Measurements from ENCODE around the gene PHOX2A.
"Not testable (repeated sequence)": the region's sequence is repeated elsewhere in the genome, so short reads cannot be mapped to it uniquely, and the experiment has no call there.

Gene PHOX2A

DNA sequence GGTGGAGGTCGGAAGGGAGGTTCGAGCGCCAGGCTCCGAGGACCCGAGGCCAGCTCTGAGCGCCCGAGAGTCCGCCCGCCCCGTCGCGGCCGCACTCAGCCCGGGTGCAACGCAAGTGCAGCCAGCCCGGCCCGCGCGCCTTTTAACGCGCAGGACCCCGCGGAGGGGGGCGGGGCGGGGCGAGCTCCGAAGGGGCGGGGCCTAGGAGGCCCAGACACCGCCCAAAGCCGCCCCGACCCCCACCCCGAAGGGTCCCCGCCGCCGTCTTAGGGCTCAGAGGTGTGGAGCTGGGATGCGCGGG, at the start of gene PHOX2A:
Gene PHOX2A, minus strand, starts transcription at position 117 of the 301 bp plus-strand sequence. CDS start 172 bp downstream, outside the sequence.
- no peak for DNase-seq (ENCODE audit: low read depth, low spot score)

DNA sequence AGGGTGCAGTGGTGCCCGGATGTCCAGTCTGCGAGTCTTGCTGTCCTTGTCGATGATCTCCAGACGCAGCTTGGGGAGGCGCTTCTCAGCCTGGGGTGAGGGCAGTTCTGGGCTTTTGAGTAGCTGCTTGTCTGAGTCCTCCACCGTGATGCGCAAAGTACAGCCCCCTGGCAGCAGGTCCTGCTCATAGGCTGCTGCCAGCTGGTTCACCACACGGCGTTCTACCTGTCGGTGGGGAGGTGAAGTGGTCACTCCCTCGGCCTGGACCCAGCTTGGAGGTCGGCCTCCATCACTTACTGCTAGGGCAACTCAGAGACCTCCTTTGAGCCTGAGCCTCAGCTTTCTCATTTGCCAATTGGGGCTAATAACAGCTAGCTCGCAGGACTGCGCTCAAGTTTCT, 49.4 kb upstream of the PHOX2A start:
- no peak for DNase-seq (ENCODE audit: low read depth, low spot score)

DNA sequence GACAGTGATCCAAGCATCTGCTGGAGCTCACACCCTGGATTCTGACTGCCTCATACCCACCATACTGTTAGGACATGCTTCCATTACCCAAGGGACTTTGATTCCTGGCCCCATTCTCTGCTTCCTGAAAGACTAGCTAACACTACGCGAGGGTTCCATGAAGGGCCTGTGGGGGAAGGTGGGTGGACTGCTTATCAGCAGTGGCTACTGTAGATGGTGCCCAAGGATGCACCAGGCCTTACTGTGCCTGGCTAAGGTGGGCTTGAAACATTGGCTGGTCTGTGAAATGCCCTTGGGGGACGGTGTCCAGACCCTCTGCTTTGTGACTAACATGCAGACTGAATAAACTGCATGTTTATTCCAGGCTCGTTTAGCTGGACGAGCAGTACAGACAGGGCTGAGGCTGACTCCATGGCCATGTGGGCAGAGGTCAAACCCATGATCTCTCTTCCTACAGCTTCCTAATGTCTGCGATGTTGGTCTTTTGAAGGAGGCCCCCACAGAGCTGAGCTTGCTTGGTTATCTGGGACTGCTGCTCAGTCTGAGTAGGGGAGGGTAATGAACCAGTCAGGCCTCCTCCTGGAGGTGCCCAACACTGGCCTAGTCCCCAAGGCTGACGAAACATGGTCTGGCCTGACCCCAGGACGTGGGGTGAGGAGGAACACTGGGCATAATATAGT, 48.3 kb upstream of the PHOX2A start:
- DNase-seq (ENCODE audit: low read depth, low spot score): no peak

DNA sequence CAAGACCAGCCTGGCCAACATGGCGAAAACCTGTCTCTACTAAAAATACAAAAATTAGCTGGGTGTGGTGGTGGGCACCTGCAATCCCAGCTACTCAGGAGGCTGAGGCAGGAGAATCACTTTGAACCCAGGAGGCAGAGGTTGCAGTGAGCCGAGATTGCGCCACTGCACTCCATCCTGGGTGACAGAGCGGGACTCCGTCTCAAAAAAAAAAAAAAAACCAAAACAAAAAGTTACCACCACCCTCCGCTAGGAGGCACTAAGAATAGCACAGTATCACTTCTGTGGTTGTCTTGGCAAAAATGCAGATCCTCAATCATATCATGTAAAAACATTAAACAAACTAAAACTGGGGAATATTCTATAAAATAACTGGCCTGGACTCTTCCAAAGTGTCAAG, 46.8 kb upstream of the PHOX2A start:
- not testable (repeated sequence) for DNase-seq (ENCODE audit: low read depth, low spot score)

DNA sequence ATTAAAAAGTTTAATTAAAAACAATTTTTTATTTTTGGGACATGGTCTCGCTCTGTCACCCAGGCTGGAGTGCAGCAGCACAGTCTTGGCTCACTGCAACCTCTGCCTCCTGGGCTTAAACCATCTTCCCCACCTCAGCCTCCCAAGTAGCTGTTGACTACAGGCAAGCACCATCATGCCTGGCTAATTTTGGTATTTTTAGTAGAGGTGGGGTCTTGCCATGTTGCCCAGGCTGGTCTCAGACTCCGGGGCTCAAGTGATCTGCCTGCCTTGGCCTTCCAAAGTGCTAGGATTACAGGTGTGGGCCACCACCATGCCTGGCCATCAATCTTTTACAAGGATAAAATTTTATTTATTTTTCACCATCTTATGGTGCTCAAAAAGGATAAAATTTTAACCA, 43.3 kb upstream of the PHOX2A start:
- no peak for DNase-seq (ENCODE audit: low read depth, low spot score)

DNA sequence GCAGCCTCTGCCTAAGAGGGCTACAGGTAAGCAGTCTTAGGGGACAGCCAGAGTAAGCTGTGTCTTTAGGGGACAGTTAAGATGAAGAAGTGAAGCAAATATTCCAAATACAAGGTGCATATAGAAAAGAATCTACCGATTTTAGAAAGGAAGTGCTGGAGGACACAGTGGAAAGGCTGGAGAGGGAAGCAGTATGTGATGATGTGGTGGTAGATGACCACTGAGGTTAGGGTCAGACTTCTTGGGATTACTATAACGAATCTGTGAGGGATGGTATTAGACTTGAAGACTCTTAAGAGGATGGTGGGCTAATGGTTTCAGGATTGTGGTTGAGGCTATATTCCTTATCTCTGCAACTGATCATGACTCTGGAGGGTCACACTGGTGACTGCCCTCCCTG, 40.0 kb upstream of the PHOX2A start:
- no peak for DNase-seq (ENCODE audit: low read depth, low spot score)

DNA sequence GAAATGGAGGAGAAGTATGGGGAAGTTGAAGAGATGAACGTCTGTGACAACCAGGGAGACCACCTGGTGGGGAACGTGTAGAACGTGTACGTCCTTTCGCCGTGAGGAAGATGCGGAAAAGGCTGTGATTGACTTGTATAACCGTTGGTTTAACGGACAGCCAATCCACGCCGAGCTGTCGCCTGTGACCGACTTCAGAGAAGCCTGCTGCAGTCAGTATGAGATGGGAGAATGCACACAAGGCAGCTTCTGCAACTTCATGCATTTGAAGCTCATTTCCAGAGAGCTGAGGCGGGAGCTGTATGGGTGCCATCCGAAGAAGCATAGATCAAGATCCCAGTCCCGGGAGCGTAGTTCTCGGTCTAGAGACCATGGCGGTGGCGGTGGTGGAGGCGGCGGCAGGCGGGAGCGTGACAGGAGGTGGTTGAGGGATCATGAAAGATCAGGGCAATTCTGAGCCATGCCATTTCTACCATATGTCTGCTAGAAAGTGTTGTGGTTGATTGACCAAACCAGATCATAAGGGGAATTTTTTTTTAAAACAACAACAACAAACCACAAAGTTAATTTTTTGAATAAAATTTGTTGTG, 36.8 kb upstream of the PHOX2A start:
- no peak for DNase-seq (ENCODE audit: low read depth, low spot score)

DNA sequence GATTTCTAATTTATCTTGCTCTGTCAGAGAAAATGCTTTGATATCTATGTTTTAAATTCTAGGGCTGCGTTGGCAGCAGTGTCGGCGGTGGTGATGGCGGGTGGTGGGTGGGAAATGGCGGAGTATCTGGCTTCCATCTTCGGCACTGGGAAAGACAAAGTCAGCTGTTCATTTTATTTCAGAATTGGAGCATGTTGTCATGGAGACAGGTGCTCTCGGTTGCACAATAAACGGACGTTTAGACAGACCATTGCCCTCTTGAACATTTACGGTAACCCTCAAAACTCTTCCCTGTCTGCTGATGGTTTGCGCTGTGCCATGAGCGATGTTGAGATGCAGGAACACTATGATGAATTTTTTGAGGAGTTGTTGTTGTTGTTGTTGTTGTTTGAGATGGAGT, 36.1 kb upstream of the PHOX2A start:
- DNase-seq (ENCODE audit: low read depth, low spot score): no peak

DNA sequence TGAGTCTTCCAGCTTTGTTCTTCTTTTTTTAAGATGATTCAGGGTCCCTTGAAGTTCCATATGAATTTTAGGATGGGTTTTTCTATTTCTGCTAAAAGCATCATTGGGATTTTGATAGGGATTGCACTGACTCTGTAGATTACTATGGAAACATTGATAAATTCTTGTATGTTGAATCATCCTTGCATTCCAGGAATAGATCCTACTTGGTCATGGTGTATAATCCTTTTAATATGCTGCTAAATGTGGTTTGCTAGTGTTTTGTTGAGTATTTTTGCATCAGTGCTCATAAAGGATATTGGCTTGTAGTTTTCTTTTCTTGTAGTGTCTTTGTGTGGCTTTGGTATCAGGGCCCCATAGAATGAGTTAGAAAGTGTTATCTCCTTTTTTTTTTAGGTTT, 34.9 kb upstream of the PHOX2A start:
- no peak for DNase-seq (ENCODE audit: low read depth, low spot score)

DNA sequence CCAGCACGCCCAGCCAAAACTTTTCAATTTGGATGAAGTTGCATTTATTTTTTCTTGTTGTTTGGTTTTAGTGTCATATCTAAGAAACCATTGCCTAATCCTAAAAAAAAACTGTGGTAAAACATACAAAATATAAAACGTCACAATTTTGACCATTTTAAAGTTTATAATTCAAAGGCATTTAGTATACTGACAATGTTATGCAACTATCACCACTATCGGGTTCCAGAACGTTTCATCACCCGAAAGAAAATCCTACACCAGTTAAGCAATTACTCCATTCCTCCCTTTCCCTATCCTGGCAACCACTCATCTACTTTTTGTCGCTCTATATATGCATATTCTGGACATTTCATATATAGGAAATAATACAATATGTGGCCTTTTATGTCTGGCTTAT, 30.5 kb upstream of the PHOX2A start:
- no peak for DNase-seq (ENCODE audit: low read depth, low spot score)

DNA sequence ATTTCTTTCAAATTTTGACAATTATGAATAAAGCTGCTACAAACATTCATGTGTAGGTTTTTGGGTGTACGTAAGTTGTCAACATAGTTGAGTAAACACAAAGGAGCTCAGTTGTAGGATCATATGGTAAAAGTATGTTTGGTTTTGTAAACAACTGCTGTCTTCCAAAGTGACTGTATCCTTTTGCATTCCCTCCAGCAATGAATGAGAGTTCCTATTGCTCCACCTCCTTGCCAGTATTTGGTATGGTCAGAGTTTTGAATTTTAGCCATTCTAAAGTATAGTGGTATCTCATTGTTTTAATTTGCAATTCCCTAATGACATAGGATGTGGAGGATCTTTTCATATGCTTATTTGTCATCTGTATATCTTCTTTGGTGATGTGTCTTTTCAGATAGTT, 28.0 kb upstream of the PHOX2A start:
- no peak for DNase-seq (ENCODE audit: low read depth, low spot score)

DNA sequence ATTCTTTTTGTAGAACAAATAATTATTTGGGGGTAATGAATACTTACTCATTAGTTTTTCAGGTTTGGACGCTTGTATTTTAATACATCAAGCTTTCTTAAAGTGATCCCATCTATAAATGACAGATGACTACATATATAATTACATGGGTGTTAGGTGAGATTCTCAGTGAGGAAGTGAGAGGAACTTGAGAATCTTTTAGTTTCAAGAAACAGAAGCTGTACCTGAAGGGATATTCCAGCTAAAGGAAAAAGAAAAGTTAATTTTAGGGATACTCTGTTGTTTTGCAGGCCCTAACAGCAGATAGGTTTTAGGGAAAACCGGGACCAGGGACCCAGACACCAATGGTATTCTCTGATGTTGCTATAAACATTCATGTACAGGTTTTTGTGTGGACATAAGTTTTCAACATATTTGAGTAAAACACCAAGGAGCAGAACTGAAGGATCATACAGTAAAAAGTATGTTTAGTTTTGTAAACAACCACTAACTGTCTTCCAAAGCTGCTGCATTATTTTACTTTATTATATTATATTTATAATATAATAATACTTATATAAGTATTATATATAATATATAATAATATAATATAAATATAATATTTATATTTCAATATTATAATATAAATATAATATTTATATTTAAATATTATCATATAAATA, 24.1 kb upstream of the PHOX2A start:
- DNase-seq (ENCODE audit: low read depth, low spot score): no peak

DNA sequence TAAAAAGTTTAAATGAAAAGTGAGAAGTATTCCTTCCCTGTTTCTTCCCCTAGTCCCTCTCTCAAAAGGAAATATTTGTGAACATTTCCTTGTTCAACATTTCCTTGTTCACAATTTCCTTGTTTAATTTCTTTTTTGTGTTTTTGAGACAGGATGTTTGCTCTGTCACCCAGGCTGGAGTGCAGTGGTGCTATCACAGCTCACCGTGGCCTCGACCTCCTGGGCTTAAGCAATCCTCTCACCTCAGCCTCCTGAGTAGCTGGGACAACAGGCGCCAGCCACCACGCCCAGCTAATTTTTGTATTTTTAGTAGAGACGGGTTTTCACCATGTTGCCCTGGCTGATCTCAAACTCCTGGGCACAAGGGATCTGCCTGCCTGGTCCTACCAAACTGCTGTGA, 23.0 kb upstream of the PHOX2A start:
- not testable (repeated sequence) for DNase-seq (ENCODE audit: low read depth, low spot score)

DNA sequence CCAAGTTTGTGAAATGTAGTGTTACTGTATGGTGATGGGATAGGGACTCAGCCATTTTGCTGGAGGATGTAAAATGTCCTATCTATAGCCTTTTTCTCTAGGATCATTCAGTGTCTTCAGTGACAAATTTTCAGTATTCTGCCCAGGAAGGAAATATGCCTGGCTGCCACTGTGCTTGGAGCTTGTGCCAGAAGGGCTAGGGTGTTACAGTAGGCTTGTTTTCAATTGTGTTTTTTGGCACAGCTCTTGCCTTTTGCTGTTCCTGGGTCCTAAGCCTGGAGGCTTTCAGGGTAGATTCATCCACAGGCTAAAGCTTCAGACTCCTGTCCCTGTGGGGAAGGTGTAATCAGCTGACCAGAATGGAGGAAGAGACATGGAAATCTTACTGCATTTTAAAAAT, 22.0 kb upstream of the PHOX2A start:
- DNase-seq (ENCODE audit: low read depth, low spot score): no peak

DNA sequence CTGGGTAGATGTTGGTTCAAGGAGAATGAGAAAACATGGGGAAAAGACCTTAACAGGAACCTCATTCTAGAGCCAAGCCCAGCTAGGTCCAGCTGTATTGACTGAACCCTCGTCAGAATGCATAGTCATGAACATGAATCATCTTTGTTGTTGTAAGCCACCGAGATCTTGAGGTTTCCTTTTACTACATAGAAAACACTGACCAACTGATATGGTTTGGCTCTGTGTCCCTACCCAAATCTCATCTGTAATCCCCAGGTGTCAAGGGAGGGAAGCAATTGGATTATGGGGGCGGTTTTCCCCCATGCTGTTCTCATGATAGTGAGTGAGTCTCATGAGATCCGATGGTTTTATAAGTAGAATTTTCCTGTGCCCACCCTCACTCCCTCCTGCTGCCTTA, 19.4 kb upstream of the PHOX2A start:
- DNase-seq (ENCODE audit: low read depth, low spot score): no peak

DNA sequence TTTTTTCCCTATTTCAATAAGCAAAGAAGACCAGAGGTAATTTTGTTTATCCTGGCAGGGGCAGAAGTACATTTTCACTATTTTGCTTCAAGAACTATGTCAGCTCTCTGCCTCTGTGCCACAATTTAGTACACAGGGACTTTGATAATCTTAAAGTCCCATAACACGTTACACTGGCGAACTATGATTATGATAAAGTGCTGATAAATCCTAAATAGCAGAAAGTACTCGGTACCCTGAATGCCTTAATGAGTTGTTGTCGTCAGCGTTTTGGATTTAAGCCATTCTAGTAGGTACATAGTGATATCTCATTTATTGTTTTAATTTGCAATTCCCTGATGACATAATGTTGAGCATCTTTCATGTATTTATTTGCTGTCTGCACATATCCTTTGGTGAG, 16.6 kb upstream of the PHOX2A start:
- DNase-seq (ENCODE audit: low read depth, low spot score): no peak

DNA sequence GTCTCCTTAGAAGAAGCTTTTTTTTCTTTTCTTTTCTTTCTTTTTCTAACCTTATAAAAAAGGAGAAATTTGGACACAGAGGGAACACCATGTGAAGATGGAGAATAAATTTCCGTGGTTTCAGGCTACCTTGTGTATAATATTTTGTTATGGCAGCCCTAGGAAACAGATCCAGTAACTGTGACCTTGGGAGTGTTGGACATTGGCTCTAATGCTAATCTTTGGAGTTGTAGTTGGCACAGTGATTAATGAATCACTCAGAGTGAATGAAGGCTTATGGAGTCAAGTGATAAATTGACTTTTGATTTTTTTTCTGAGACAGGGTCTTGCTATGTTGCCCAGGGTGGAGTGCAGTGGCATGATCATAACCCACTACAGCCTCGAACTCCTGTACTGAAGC, 15.5 kb upstream of the PHOX2A start:
- DNase-seq (ENCODE audit: low read depth, low spot score): no peak

DNA sequence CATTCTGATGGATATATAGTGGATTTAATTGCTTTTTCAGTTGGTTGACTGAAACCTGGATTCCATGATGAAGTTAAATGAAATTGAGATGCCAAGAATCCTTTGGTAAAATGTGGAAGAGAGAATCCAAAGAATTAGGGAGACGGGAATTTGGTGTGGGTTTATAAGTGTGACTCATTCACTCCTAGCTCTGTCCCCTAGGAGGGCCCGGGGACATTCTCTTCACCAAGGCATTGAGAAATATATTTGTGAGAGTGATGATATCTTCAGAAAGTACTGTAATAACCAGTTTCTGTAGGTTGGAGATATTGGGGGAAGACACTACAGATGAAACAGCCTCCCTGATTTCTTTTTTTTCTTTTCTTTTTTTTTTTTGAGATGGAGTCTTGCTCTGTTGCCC, 13.6 kb upstream of the PHOX2A start:
- DNase-seq (ENCODE audit: low read depth, low spot score): no peak

DNA sequence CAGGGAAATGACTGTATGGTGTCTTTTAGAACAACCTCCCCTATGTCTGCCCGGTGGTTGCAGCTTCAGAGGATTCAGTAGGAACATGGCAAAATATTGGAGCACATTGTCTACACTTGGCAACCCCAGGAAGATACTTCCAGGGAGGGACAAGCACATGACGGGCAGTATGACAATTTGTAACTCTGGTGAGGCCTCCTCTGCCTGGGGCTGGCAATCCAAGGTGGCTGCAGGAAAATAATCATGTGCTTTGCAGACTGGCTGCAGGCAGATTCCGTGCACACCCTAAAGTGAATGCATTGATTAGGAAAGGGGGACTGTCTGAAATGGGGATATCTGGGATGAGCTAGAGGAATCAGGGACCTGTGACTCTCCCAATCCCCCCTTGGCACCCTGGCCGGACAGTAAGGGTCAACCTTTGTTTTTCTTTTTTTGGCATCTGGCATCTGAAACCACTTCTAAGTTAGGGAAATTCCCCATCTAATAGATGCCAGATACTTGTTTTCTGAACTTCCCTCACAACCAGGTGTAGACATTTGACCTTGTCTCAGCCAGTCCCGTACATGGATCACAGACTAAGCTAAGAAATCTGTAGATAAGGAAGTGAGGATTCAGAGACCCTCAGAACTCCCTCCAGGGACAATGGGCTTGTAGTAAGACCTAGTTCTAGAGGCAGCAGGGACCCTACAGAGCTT, 10.5 kb upstream of the PHOX2A start:
- DNase-seq (ENCODE audit: low read depth, low spot score): no peak

DNA sequence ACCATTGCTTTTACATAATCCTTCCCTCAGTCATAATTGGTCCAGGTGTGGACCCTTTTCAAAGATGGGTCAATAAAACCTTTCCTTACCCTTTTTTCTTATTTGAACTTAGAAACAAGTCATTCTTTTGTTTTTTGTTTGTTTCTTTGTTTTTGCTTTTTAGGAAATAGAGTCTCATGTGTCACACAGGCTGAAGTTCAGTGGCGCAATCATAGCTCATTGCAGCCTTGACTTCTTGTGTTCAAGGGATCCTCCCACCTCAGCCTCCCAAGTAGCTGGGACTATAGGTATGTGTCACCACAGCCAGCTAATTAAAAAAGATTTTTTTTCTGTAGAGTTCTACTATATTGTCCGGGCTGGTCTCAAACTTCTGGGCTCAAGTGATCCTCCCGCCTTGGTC, 9.4 kb upstream of the PHOX2A start:
- DNase-seq (ENCODE audit: low read depth, low spot score): no peak

DNA sequence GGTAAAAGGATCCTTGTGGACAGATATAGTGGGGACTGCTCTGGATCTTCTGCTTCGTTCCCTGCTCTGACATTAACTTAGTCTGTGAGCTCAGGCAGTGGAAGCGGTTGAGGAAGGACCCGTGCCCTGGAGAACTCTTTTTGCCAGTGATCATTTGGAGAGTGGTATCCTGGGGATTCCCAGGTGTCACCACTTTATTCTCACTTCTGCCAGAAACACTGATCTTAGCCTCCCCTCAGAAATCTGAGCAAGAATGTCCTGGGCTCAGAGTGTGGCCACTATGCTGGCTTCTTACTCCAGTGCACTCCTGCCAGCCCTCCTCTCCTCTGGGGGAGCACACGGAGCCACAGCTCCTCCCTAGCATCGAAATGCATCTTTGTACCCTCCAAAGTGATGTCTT, 7.6 kb upstream of the PHOX2A start:
- no peak for DNase-seq (ENCODE audit: low read depth, low spot score)

DNA sequence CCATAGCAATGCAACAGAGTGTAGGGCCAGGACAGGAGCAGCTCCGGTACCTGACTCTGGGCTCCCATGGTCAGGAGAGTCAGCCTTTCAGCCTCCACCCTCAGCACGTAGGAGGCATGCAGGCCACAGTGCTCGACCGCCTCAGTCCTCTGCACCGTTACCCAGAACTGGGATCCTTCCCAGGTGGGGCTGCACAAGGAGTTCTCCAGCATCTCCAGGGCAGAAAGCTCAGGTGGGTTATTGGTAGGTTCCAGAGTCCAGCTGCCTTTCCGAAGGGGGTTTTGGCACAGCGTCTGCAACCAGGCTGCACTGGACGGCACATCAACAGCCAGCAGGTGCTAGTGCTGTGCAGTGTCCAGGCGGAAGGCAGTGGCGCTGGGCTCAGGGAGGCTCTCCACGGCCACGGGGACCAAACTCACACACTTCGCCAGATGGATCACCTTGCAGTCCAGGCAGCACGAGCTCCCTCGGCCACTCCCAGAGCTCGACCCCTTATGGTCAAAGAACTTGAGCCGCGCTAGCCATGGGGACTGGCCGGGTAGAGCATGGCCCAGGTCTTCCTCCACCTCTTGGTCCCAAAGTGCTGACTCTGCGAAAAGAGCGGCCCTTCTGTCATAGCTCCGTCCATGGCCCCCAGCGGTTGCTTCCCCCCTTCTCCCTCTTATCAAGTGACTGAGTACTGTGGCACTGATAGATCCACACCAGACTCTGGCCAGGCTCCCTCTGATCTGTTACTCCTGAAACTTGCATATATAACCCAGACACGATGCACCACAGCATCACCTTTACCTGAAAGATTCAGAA, 6.9 kb upstream of the PHOX2A start:
- DNase-seq (ENCODE audit: low read depth, low spot score): no peak
